ENCODE measurements around the gene CCDC43.

The CCDC43 gene

DNA sequence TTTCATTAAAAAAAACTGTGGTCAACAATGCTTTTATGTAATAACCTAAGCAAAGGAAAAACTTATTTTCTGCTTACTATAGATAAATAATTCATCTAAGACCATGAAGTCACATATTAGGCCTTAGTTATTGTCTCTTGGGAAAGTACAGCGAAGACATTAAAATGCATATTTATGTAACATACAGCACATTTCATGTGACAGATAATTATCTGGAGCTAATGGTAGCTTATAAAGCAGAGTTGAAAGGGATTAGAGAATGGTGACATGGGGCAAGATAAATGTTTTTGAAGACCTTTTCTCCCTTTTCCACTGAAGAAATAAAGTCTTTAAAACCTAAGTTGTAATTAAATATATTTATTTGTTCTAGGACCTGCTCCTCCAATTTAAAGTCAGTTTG, 23.6 kb downstream of the CCDC43 start:
- TF ChIP-seq, protein P1, sequence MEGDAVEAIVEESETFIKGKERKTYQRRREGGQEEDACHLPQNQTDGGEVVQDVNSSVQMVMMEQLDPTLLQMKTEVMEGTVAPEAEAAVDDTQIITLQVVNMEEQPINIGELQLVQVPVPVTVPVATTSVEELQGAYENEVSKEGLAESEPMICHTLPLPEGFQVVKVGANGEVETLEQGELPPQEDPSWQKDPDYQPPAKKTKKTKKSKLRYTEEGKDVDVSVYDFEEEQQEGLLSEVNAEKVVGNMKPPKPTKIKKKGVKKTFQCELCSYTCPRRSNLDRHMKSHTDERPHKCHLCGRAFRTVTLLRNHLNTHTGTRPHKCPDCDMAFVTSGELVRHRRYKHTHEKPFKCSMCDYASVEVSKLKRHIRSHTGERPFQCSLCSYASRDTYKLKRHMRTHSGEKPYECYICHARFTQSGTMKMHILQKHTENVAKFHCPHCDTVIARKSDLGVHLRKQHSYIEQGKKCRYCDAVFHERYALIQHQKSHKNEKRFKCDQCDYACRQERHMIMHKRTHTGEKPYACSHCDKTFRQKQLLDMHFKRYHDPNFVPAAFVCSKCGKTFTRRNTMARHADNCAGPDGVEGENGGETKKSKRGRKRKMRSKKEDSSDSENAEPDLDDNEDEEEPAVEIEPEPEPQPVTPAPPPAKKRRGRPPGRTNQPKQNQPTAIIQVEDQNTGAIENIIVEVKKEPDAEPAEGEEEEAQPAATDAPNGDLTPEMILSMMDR (IDR thresholded peaks at IDR 0.05; ENCODE audit: insufficient read depth, low read depth, low read length, missing control alignments): no peak
- no peak overlapping the region for H3K4me3 ChIP-seq (ENCODE audit: low read depth, low read length)
- DNase-seq (ENCODE audit: low read depth): no peak

DNA sequence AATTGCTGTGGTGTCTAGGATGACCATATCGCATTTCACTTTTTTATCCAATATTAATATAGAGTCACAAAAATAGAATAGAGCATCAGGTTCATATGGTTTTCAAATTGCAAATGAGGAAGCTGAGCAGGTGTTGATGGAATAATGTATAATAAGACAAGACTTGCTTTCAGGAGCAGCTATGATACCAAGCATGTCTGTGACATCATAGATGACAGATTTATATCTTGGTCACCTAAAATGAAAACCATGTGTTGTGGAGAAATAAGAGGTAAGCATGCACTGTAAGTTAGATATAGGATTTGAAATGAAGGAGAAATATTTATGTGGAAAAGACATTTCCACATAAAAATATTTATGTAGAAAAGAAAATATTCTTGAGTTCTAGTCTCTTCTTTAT, 24.7 kb downstream of the CCDC43 start:
- H3K4me3 ChIP-seq (ENCODE audit: low read depth, low read length): no peak overlapping the region
- TF ChIP-seq, protein P1 (IDR thresholded peaks at IDR 0.05; ENCODE audit: insufficient read depth, low read depth, low read length, missing control alignments): no peak
- DNase-seq (ENCODE audit: low read depth): no peak

DNA sequence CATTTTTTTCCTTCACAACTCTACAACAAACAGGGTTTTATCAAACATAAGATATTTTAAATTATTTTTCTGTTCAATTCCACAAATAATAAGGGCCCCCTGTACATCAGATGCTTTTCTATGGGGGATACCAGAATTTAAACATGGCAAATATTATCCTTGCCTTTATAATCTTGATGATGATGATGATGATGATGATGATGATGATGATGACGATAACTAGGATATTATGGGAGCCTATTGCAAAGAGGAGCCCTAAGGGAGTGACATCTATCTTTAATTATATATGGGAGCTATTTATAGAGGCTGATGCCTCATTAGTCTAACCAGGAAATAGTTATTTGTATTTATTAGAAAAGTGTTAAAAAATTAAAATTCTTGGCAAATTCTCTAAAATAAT, 26.5 kb downstream of the CCDC43 start:
- DNase-seq (ENCODE audit: low read depth): no peak
- TF ChIP-seq, protein P1 (IDR thresholded peaks at IDR 0.05; ENCODE audit: insufficient read depth, low read depth, low read length, missing control alignments): no peak
- no peak overlapping the region for H3K4me3 ChIP-seq (ENCODE audit: low read depth, low read length)

DNA sequence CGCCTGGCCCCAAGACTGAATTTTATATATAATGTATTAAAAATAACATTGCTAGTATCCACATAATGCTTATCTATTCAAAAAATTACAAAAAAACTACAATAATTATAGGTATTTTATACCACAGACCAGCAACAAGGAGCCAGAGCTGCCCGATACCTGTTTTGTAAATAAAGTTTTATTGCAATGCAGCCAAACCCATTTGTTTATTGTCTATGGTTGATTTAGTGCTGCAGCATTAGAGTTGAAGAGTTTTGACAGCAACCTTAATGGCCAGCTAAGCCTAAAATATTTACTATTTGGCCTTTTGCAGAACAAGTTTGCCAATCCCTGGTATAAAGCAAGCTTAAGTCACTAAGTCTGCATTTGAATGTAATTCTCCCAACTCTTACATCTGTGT, 27.7 kb downstream of the CCDC43 start:
- H3K4me3 ChIP-seq (ENCODE audit: low read depth, low read length): no peak overlapping the region
- no peak for DNase-seq (ENCODE audit: low read depth)
- TF ChIP-seq, protein P1 (IDR thresholded peaks at IDR 0.05; ENCODE audit: insufficient read depth, low read depth, low read length, missing control alignments): no peak

DNA sequence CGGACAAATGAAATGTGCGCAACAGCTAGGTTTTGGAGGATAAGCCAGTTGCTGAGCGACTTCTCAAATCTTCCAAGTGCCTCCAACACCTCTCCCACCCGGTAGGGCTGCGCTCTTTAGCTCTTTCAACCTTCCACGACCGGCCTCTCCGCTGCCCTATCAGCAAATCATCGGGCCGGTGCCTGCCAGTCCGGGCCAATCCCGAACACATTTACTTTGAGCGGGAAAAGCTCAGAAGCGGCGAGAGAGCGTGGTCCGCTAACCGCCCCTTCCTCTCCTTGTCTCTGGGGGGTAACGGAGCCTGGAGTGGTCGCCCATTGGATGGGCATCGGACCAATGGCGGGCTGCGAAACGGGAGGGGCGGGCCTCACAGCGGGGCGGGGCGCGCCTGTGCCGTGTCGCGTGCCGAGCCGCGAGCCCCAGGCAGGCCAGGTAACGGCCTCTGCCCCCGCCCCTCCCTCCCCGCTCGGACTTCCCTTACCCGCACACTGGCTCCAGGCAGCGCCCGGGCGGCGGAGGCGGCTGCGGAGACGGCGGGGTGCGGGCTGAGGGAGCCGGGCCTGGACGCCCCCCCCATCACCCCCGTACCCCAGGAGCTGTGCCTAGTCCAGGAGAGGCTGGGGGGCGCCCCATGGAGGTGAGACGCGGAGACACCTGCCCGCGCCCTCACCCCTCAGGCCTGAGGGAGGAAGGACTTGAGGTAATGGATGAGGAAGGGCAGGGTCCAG, 33.4 kb downstream of the CCDC43 start, which contains the start of gene MEIOC:
Gene MEIOC (plus strand): TSS at position 486 of the 728 bp plus-strand sequence. CDS start 146 bp downstream, at position 632.
- TF ChIP-seq, protein P1 (IDR thresholded peaks at IDR 0.05; ENCODE audit: insufficient read depth, low read depth, low read length, missing control alignments): no peak
- DNase-seq (ENCODE audit: low read depth): peak; percentile 15
- H3K4me3 ChIP-seq (ENCODE audit: low read depth, low read length): no peak within 1 kb of the TSS

DNA sequence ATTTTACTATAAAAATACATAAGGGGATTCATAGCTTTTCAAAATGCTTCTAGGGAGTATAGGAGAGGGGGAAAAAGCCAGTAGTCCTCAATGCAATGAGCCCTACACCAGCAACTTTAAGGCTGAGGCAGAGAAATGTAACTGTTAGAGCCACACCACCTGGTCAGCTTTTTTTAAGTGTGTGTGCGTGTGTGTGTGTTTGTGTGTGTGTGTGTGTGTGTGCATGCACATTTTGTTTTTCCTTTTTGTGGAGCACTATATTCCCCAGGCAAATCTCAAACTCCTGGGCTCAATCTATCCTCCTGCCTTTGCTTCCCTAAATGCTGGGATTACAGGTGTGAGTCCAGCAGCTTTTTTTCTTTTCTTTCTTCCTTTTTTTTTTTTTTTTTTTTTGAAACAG, 35.6 kb downstream of the CCDC43 start:
- TF ChIP-seq, protein P1 (IDR thresholded peaks at IDR 0.05; ENCODE audit: insufficient read depth, low read depth, low read length, missing control alignments): no peak
- H3K4me3 ChIP-seq (ENCODE audit: low read depth, low read length): no peak overlapping the region
- no peak for DNase-seq (ENCODE audit: low read depth)

DNA sequence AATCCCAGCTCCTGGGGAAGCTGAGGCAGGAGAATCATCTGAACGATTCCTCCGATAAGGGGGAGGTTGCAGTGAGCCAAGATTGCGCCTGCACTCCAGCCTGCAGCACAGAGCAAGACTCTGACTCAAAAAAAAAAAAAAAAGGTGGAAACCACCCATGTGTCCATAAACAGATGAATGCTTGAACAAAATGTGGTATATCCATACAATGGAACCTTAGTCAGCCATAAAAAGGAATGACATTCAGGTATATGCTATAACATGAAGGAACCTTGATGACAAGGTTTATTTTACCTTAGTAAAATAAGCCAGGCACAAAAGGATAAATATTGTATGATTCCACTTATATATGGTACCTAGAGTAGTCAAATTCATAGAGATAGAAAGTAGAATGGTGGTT, 36.2 kb downstream of the CCDC43 start:
- TF ChIP-seq, protein P1 (IDR thresholded peaks at IDR 0.05; ENCODE audit: insufficient read depth, low read depth, low read length, missing control alignments): no peak
- no peak for DNase-seq (ENCODE audit: low read depth)
- H3K4me3 ChIP-seq (ENCODE audit: low read depth, low read length): no peak overlapping the region

Data from GM12865 (cell line).